HG03469 (cell line): ENCODE results near the gene MBD3L5.
"Not testable (repeated sequence)": the region's sequence is repeated elsewhere in the genome, so short reads cannot be mapped to it uniquely, and the experiment has no call there.

Source experiments
- ATAC-seq: cut with Tn5 transposase; IDR thresholded peaks from one replicate; pipeline ENCODE4 v1.9.1; 2021; ENCODE audit warnings: mild to moderate bottlenecking, moderate library complexity, moderate number of reproducible peaks; ENCODE audit not compliant: unreplicated experiment

MBD3L5 gene

GRCh38 chr19:7030278-7030677 lies at the start of gene MBD3L5:
Gene MBD3L5, plus strand, starts transcription at chr19:7030578. Its CDS starts 34 bp downstream, at chr19:7030612.
- ATAC-seq: not testable (repeated sequence)

GRCh38 chr19:6983448-6983847 lies 46.9 kb upstream of the MBD3L5 start:
- ATAC-seq: no peak

GRCh38 chr19:6987850-6988249 lies 42.5 kb upstream of the MBD3L5 start:
- ATAC-seq: no peak

GRCh38 chr19:6988257-6988656 lies 42.1 kb upstream of the MBD3L5 start:
- ATAC-seq: no peak

GRCh38 chr19:6995054-6995453 lies 35.3 kb upstream of the MBD3L5 start:
- no peak for ATAC-seq

GRCh38 chr19:6996810-6997209 lies 33.6 kb upstream of the MBD3L5 start:
- ATAC-seq: no peak

GRCh38 chr19:6997679-6998445 lies 32.5 kb upstream of the MBD3L5 start:
- no peak for ATAC-seq

GRCh38 chr19:6999933-7000332 lies 30.4 kb upstream of the MBD3L5 start:
- no peak for ATAC-seq

- no peak for ATAC-seq
Measured at GRCh38 chr19:7000333-7000732, 30.0 kb upstream of the MBD3L5 start.

- ATAC-seq: no peak
Measured at GRCh38 chr19:7000816-7001215, 29.6 kb upstream of the MBD3L5 start.

GRCh38 chr19:7004313-7004931 lies 26.0 kb upstream of the MBD3L5 start:
- no peak for ATAC-seq

GRCh38 chr19:7006135-7006704 lies 24.2 kb upstream of the MBD3L5 start:
- ATAC-seq: no peak

GRCh38 chr19:7007859-7008258 lies 22.5 kb upstream of the MBD3L5 start:
- ATAC-seq: no peak

GRCh38 chr19:7010722-7011593 lies 19.4 kb upstream of the MBD3L5 start:
- ATAC-seq: no peak

- no peak for ATAC-seq
Measured at GRCh38 chr19:7013678-7014077, 16.7 kb upstream of the MBD3L5 start.

GRCh38 chr19:7018828-7019227 lies 11.6 kb upstream of the MBD3L5 start:
- ATAC-seq: no peak

- not testable (repeated sequence) for ATAC-seq
Measured at GRCh38 chr19:7021331-7021730, 9.0 kb upstream of the MBD3L5 start, which contains the start of gene MBD3L2B. Gene MBD3L2B, minus strand, starts transcription at chr19:7021431. Its CDS starts 34 bp downstream, at chr19:7021397.

GRCh38 chr19:7028790-7029189 lies 1.6 kb upstream of the MBD3L5 start:
- ATAC-seq: not testable (repeated sequence)

GRCh38 chr19:7040079-7040478 lies 9.7 kb downstream of the MBD3L5 start, which contains the start of gene MBD3L4:
Gene MBD3L4, minus strand, starts transcription at chr19:7040179. Its CDS starts 35 bp downstream, at chr19:7040144.
- ATAC-seq: not testable (repeated sequence)

GRCh38 chr19:7041563-7041962 lies 11.2 kb downstream of the MBD3L5 start:
- not testable (repeated sequence) for ATAC-seq

GRCh38 chr19:7049021-7049420 lies 18.6 kb downstream of the MBD3L5 start, which contains the start of gene MBD3L2:
Gene MBD3L2, plus strand, starts transcription at chr19:7049321. Its CDS starts 53 bp downstream, at chr19:7049374.
- not testable (repeated sequence) for ATAC-seq
